Spinal cord (tissue), 10 donors: ENCODE data around the gene COMT. TPM values are rescaled to one million over a fixed set of nuclear protein-coding genes. Genes with fewer than 3 reads are reported as not detected.

ENCODE experiments used
- DNase-seq, 6 donors: peaks; one replicate each; pipeline versions ENCODE4 v3.0.0 to v3.0.0-alpha.2; 2013 to 2015; ENCODE audit warnings: low spot score in 6 of 6, low read depth in 4 of 6
- H3K27ac ChIP-seq: one replicate; pipeline ENCODE4 v1.5.1; 2013; ENCODE audit warnings: low read depth, low read length, control low read depth
- H3K27me3 ChIP-seq: one replicate; pipeline ENCODE4 v1.6.1; 2013; ENCODE audit warnings: low read length; ENCODE audit not compliant: control insufficient read depth, insufficient read depth
- H3K36me3 ChIP-seq: one replicate; pipeline ENCODE4 v1.6.1; 2013; ENCODE audit warnings: low read length; ENCODE audit not compliant: control insufficient read depth, insufficient read depth
- H3K4me1 ChIP-seq: one replicate; pipeline ENCODE4 v1.6.1; 2013; ENCODE audit warnings: low read length; ENCODE audit not compliant: control insufficient read depth, insufficient read depth
- H3K4me3 ChIP-seq: one replicate; pipeline ENCODE4 v1.5.1; 2013; ENCODE audit warnings: low read depth, low read length, control low read depth
- H3K9me3 ChIP-seq: one replicate; pipeline ENCODE4 v1.6.1; 2013; ENCODE audit warnings: low read length; ENCODE audit not compliant: control insufficient read depth, insufficient read depth
- WGBS: methylation state at CpG from one replicate; pipeline ENCODE4 v1.1.5; 2013; ENCODE audit warnings: missing lambda C conversion rate; ENCODE audit not compliant: insufficient coverage; 5-methylcytosine and 5-hydroxymethylcytosine counted together
- polyA plus RNA-seq, 2 donors: library from polyadenylated mRNA; unstranded; fragments of 120-200 nt; gene quantifications; one replicate each; pipeline ENCODE4 v1.2.1, GENCODE V29; 2013; ENCODE audit not compliant: insufficient read length in 2 of 2
- total RNA-seq, 2 donors: library from RNA; depleted of rRNA in 1 of 2; stranded (reverse); fragments of 120-200 nt in 1 of 2; fragments of >200 nt in 1 of 2; gene quantifications; one replicate each; pipeline versions ENCODE4 v1.2.3 to v1.2.4, GENCODE V29; 2013 to 2014
- donor health status: healthy.

COMT gene
- total and polyA plus RNA-seq, 4 donors: 72.6 to 158 (median 146) TPM

DNA sequence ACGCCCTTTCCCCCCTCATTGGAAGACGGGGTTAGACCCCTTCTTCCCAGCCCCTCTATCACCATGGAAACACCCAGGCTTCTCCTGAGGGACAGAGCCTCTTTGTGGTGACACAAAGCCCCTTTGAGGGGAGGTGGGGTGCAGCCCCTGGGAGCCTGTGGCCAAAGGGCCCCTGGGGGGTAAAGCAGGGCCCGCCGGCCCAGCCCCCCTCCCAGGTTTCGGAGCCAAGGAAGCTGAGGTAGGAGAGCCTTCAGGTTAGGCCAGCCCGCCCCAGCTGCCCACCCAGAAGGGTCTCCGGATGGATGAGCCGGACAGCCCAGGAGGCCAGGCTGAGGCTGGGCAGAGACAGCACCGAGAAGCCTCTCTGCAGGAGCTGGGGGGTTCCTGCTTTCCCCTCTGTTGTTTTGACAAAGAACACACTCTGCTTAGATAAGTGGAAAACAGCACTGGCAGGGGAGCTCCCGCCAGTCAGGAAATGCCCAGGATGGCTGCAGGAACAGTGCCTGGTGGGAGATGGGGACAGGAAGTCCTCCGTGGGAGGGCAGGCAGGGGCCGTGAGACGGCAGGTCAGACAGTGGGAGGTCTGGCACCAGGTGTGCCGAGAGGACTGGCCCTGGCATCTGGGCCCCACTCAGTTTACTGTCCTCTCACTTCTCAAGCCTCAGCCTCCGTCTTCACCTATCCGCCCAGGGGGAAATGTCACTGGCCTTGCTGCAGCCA lies 56.8 kb downstream of the COMT start:
- Histone ChIP-seq H3K9me3 (no peaks in the 10 kb centered on the region), H3K27ac (peak overlapping the region; percentile 84), H3K36me3 (peaks cover 29% of the 10 kb centered on the region), H3K4me1 (peaks cover 78% of the 10 kb centered on the region), H3K27me3 (no peaks in the 10 kb centered on the region), H3K4me3 (no peak overlapping the region)
- 16% methylated on average over 15 of the region's 16 CpGs for WGBS
- peak in 3 of 6 donors; percentile 64 to 86 (median 84) for DNase-seq

- 58% methylated on average over 5 of the region's 8 CpGs for WGBS
- Histone ChIP-seq H3K4me3 (no peak overlapping the region), H3K27ac (peak overlapping the region; percentile 84), H3K36me3 (peaks cover 23% of the 10 kb centered on the region), H3K27me3 (no peaks in the 10 kb centered on the region), H3K9me3 (peaks cover under 1% of the 10 kb centered on the region), H3K4me1 (peaks cover 75% of the 10 kb centered on the region)
- no peak for DNase-seq
Observed at GRCh38 chr22:19998991-19999820, 57.6 kb downstream of the COMT start.

GRCh38 chr22:20000246-20001081 lies 58.9 kb downstream of the COMT start:
- 27% methylated on average over 6 of the region's 14 CpGs for WGBS
- peak in 4 of 6 donors; percentile 68 to 89 (median 78) for DNase-seq

DNA sequence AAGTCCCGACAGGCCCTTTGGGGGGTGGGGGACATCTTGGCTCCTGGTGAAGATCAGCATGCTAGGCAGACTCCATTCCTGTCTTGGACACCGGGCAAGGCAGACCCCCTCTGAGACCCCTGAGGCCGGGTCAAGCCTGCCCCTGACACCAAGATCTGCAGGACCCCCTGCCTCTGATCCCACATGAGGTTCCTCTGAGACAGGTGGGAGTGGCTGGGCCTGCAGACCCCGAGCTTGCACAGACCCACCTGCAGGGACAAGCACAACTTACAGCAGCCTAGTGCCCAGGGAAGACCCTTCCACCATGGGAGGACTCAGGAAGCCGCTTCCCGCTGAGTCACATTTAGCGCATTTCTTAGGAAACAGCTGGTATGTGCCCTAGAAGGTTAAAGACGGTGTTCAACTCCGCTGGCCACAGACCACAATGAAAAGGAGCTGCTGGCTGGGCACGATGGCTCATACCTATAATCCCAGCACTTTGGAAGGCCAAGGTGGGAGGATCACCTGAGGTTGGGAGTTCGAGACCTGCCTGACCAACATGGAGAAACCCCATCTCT lies 59.6 kb downstream of the COMT start:
- Histone ChIP-seq H3K27ac (peak overlapping the region; percentile 84), H3K4me3 (no peak overlapping the region), H3K9me3 (peaks cover 6% of the 10 kb centered on the region), H3K27me3 (no peaks in the 10 kb centered on the region), H3K4me1 (peaks cover 65% of the 10 kb centered on the region), H3K36me3 (peaks cover 14% of the 10 kb centered on the region)
- DNase-seq: no peak
- 69% methylated on average over 6 of the region's 11 CpGs for WGBS

More at GRCh38 chr22:20000246-20001081, 58.9 kb downstream of the COMT start:
- Histone ChIP-seq H3K27me3 (no peaks in the 10 kb centered on the region), H3K4me3 (no peak overlapping the region), H3K4me1 (peaks cover 72% of the 10 kb centered on the region), H3K27ac (peak overlapping the region; percentile 84), H3K9me3 (peaks cover 6% of the 10 kb centered on the region), H3K36me3 (peaks cover 20% of the 10 kb centered on the region)

- H3K27ac ChIP-seq: peak overlapping the region; percentile 84
- DNase-seq: no peak
- H3K9me3 ChIP-seq: peaks cover 6% of the 10 kb centered on the region
- H3K4me3 ChIP-seq: no peak overlapping the region
- peaks cover 14% of the 10 kb centered on the region for H3K36me3 ChIP-seq
- peaks cover 55% of the 10 kb centered on the region for H3K4me1 ChIP-seq
- H3K27me3 ChIP-seq: no peaks in the 10 kb centered on the region
- WGBS: no CpG with 5 or more reads among the region's 9 CpGs
Observed at GRCh38 chr22:20002128-20002527, 60.6 kb downstream of the COMT start.

GRCh38 chr22:20002636-20003035 lies 61.1 kb downstream of the COMT start:
- H3K27ac ChIP-seq: peak overlapping the region; percentile 84
- peaks cover 50% of the 10 kb centered on the region for H3K4me1 ChIP-seq
- H3K9me3 ChIP-seq: peaks cover 6% of the 10 kb centered on the region
- peak in 1 of 6 donors; percentile 63 for DNase-seq
- H3K27me3 ChIP-seq: no peaks in the 10 kb centered on the region
- no peak overlapping the region for H3K4me3 ChIP-seq
- H3K36me3 ChIP-seq: peaks cover 11% of the 10 kb centered on the region
- 40% methylated on average over 2 of the region's 2 CpGs for WGBS

GRCh38 chr22:20003304-20003703 lies 61.7 kb downstream of the COMT start:
- H3K4me1 ChIP-seq: peaks cover 47% of the 10 kb centered on the region
- H3K27ac ChIP-seq: no peak overlapping the region
- DNase-seq: no peak
- H3K36me3 ChIP-seq: peaks cover 8% of the 10 kb centered on the region
- no peaks in the 10 kb centered on the region for H3K27me3 ChIP-seq
- peaks cover 6% of the 10 kb centered on the region for H3K9me3 ChIP-seq
- no peak overlapping the region for H3K4me3 ChIP-seq
- no CpG with 5 or more reads among the region's 1 CpG for WGBS

GRCh38 chr22:20004464-20004863 lies 62.9 kb downstream of the COMT start:
- Histone ChIP-seq H3K4me3 (no peak overlapping the region), H3K4me1 (peaks cover 43% of the 10 kb centered on the region), H3K9me3 (peaks cover 6% of the 10 kb centered on the region), H3K27me3 (no peaks in the 10 kb centered on the region), H3K27ac (no peak overlapping the region), H3K36me3 (peaks cover 19% of the 10 kb centered on the region)
- DNase-seq: no peak
- 100% methylated on average over 1 of the region's 3 CpGs for WGBS
